ENCODE results near the gene OR51I1. TPM values are rescaled to one million over a fixed set of nuclear protein-coding genes. Genes with fewer than 3 reads are reported as not detected.

The OR51I1 gene
- total RNA-seq, 1 donor from 2014 or later = not detected

Other genes starting within 250 kb of the OR51I1 start
- not detected for gene OR51V1, start 240.8 kb downstream of the OR51I1 start, total RNA-seq
- 61.2 TPM for gene HBB, start 214.4 kb downstream of the OR51I1 start, total RNA-seq
- gene HBD, start 207.0 kb downstream of the OR51I1 start, total RNA-seq = not detected
- not detected for gene HBG1, start 191.7 kb downstream of the OR51I1 start, total RNA-seq
- not detected for gene HBG2, start 186.7 kb downstream of the OR51I1 start, total RNA-seq
- gene HBE1, start 171.6 kb downstream of the OR51I1 start, total RNA-seq = not detected
- not detected for gene OR51B4, start 139.6 kb downstream of the OR51I1 start, total RNA-seq
- not detected for gene OR51B2, start 117.2 kb downstream of the OR51I1 start, total RNA-seq
- not detected for gene OR51B5, start 98.0 kb downstream of the OR51I1 start, total RNA-seq
- not detected for gene OR51B6, start 90.0 kb downstream of the OR51I1 start, total RNA-seq
- gene OR51M1, start 57.7 kb downstream of the OR51I1 start, total RNA-seq = not detected
- not detected for gene OR51Q1, start 19.4 kb downstream of the OR51I1 start, total RNA-seq
- not detected for gene OR51I2, start 7.8 kb upstream of the OR51I1 start, total RNA-seq
- gene OR52D1, start 47.2 kb upstream of the OR51I1 start, total RNA-seq = not detected
- gene UBQLN3, start 68.4 kb upstream of the OR51I1 start, total RNA-seq = not detected
- 0.17 TPM for gene UBQLNL, start 75.2 kb upstream of the OR51I1 start, total RNA-seq
- gene OR52H1, start 107.0 kb upstream of the OR51I1 start, total RNA-seq = not detected
- gene OR52B6, start 139.4 kb upstream of the OR51I1 start, total RNA-seq = not detected
- 1.5 TPM for gene TRIM6, start 155.1 kb upstream of the OR51I1 start, total RNA-seq
- gene TRIM34, start 183.5 kb upstream of the OR51I1 start, total RNA-seq = 1.6 TPM
- gene TRIM5, start 243.6 kb upstream of the OR51I1 start, total RNA-seq = 6.8 TPM
- 19.2 TPM for gene TRIM22, start 248.3 kb upstream of the OR51I1 start, total RNA-seq